ENCODE results near the gene NOL9.

The NOL9 gene

GRCh38 chr1:6515771-6516170 lies 38.5 kb downstream of the NOL9 start:
- H3K9me3 ChIP-seq (ENCODE audit: control insufficient read depth in 2 of 2, low read length in 2 of 2), result no peaks in the 10 kb centered on the region
- no peak overlapping the region for H3K27ac ChIP-seq (ENCODE audit: low read length)
- no peaks in the 10 kb centered on the region for H3K27me3 ChIP-seq (ENCODE audit: control insufficient read depth in 1 of 2, insufficient read depth in 2 of 2, low read length in 2 of 2)
- no peak overlapping the region for H3K9ac ChIP-seq (ENCODE audit: low read length in 2 of 2)
- no peaks in the 10 kb centered on the region for H3K36me3 ChIP-seq (ENCODE audit: control insufficient read depth in 2 of 2, insufficient read depth in 2 of 2, low read length in 2 of 2)
- no peak overlapping the region for H3K4me3 ChIP-seq (ENCODE audit: low read length in 2 of 2)
- peaks cover 5% of the 10 kb centered on the region for H3K4me1 ChIP-seq (ENCODE audit: control insufficient read depth, insufficient read depth, low read length)

GRCh38 chr1:6513320-6513801 lies 41.0 kb downstream of the NOL9 start:
- Histone ChIP-seq H3K4me1 (ENCODE audit: control insufficient read depth, insufficient read depth, low read length) (no peaks in the 10 kb centered on the region), H3K9ac (ENCODE audit: low read length in 2 of 2) (no peak overlapping the region), H3K4me3 (ENCODE audit: low read length in 2 of 2) (no peak overlapping the region), H3K27ac (ENCODE audit: low read length) (no peak overlapping the region), H3K27me3 (ENCODE audit: control insufficient read depth in 1 of 2, insufficient read depth in 2 of 2, low read length in 2 of 2) (peaks cover 0 to 2% of the 10 kb centered on the region in 2 donors), H3K36me3 (ENCODE audit: control insufficient read depth in 2 of 2, insufficient read depth in 2 of 2, low read length in 2 of 2) (no peaks in the 10 kb centered on the region), H3K9me3 (ENCODE audit: control insufficient read depth in 2 of 2, low read length in 2 of 2) (no peaks in the 10 kb centered on the region)

- Histone ChIP-seq H3K9me3 (ENCODE audit: control insufficient read depth in 2 of 2, low read length in 2 of 2) (no peaks in the 10 kb centered on the region), H3K27me3 (ENCODE audit: control insufficient read depth in 1 of 2, insufficient read depth in 2 of 2, low read length in 2 of 2) (peaks cover 0 to 2% of the 10 kb centered on the region in 2 donors), H3K4me1 (ENCODE audit: control insufficient read depth, insufficient read depth, low read length) (no peaks in the 10 kb centered on the region), H3K4me3 (ENCODE audit: low read length in 2 of 2) (no peak overlapping the region), H3K27ac (ENCODE audit: low read length) (no peak overlapping the region), H3K9ac (ENCODE audit: low read length in 2 of 2) (no peak overlapping the region), H3K36me3 (ENCODE audit: control insufficient read depth in 2 of 2, insufficient read depth in 2 of 2, low read length in 2 of 2) (no peaks in the 10 kb centered on the region)
These were observed 41.4 kb downstream of the NOL9 start for GRCh38 chr1:6512908-6513280.

GRCh38 chr1:6512245-6512907 lies 41.9 kb downstream of the NOL9 start:
- Histone ChIP-seq H3K27ac (ENCODE audit: low read length) (no peak overlapping the region), H3K9me3 (ENCODE audit: control insufficient read depth in 2 of 2, low read length in 2 of 2) (no peaks in the 10 kb centered on the region), H3K36me3 (ENCODE audit: control insufficient read depth in 2 of 2, insufficient read depth in 2 of 2, low read length in 2 of 2) (no peaks in the 10 kb centered on the region), H3K9ac (ENCODE audit: low read length in 2 of 2) (no peak overlapping the region), H3K4me1 (ENCODE audit: control insufficient read depth, insufficient read depth, low read length) (no peaks in the 10 kb centered on the region), H3K4me3 (ENCODE audit: low read length in 2 of 2) (no peak overlapping the region), H3K27me3 (ENCODE audit: control insufficient read depth in 1 of 2, insufficient read depth in 2 of 2, low read length in 2 of 2) (peaks cover 0 to 2% of the 10 kb centered on the region in 2 donors)

- H3K27ac ChIP-seq (ENCODE audit: low read length), result no peak overlapping the region
- H3K9me3 ChIP-seq (ENCODE audit: control insufficient read depth in 2 of 2, low read length in 2 of 2), result no peaks in the 10 kb centered on the region
- peaks cover 0 to 2% of the 10 kb centered on the region in 2 donors for H3K27me3 ChIP-seq (ENCODE audit: control insufficient read depth in 1 of 2, insufficient read depth in 2 of 2, low read length in 2 of 2)
- H3K36me3 ChIP-seq (ENCODE audit: control insufficient read depth in 2 of 2, insufficient read depth in 2 of 2, low read length in 2 of 2), result no peaks in the 10 kb centered on the region
- no peak overlapping the region for H3K9ac ChIP-seq (ENCODE audit: low read length in 2 of 2)
- no peaks in the 10 kb centered on the region for H3K4me1 ChIP-seq (ENCODE audit: control insufficient read depth, insufficient read depth, low read length)
- H3K4me3 ChIP-seq (ENCODE audit: low read length in 2 of 2), result no peak overlapping the region
These were observed 42.6 kb downstream of the NOL9 start for GRCh38 chr1:6511561-6512244.

- Histone ChIP-seq H3K4me3 (ENCODE audit: low read length in 2 of 2) (no peak overlapping the region), H3K36me3 (ENCODE audit: control insufficient read depth in 2 of 2, insufficient read depth in 2 of 2, low read length in 2 of 2) (no peaks in the 10 kb centered on the region), H3K4me1 (ENCODE audit: control insufficient read depth, insufficient read depth, low read length) (no peaks in the 10 kb centered on the region), H3K27ac (ENCODE audit: low read length) (no peak overlapping the region), H3K9me3 (ENCODE audit: control insufficient read depth in 2 of 2, low read length in 2 of 2) (no peaks in the 10 kb centered on the region), H3K27me3 (ENCODE audit: control insufficient read depth in 1 of 2, insufficient read depth in 2 of 2, low read length in 2 of 2) (peaks cover 0 to 2% of the 10 kb centered on the region in 2 donors), H3K9ac (ENCODE audit: low read length in 2 of 2) (no peak overlapping the region)
These were observed 43.3 kb downstream of the NOL9 start for GRCh38 chr1:6511056-6511455.

DNA sequence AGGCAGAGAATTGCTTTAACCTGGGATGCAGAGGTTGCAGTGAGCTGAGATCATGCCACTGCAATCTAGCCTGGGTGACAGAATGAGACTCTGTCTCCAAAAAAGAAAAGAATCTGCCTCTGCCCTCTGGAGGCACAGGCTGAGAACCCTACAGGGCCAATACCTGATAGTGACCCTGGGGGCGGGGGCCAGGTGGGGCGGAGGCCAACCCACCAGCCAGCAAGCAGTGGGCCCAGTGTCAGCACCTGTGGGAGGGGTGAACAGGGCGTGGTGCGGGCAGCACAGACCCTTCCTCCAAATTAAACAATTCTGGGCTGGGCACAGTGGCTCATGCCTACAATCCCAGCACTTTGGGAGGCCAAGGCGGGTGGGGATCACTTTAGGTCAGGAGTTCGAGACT lies 43.8 kb downstream of the NOL9 start:
- no peak overlapping the region for H3K9ac ChIP-seq (ENCODE audit: low read length in 2 of 2)
- H3K36me3 ChIP-seq (ENCODE audit: control insufficient read depth in 2 of 2, insufficient read depth in 2 of 2, low read length in 2 of 2), result no peaks in the 10 kb centered on the region
- peaks cover 0 to 2% of the 10 kb centered on the region in 2 donors for H3K27me3 ChIP-seq (ENCODE audit: control insufficient read depth in 1 of 2, insufficient read depth in 2 of 2, low read length in 2 of 2)
- no peaks in the 10 kb centered on the region for H3K4me1 ChIP-seq (ENCODE audit: control insufficient read depth, insufficient read depth, low read length)
- no peaks in the 10 kb centered on the region for H3K9me3 ChIP-seq (ENCODE audit: control insufficient read depth in 2 of 2, low read length in 2 of 2)
- no peak overlapping the region for H3K27ac ChIP-seq (ENCODE audit: low read length)
- no peak overlapping the region for H3K4me3 ChIP-seq (ENCODE audit: low read length in 2 of 2)

DNA sequence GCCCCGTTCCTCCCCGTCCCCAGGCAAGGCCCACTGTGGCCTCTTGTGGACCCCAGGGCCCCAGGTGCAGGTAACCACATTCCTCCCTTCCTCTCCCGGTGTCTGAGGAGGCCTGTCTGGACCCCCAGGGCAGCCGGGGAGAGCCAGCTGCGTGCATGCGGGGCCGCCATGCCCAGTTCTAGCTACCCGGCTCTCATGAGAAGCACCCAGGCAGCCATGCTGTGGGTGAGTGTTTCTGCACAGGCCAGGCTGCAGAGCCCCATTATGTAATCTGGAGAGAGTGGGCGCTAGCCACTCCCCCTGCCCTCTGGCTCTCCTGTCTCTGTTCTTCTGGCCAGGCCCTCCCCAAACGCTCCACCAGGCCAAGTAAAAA lies 44.4 kb downstream of the NOL9 start:
- Histone ChIP-seq H3K4me3 (ENCODE audit: low read length in 2 of 2) (no peak overlapping the region), H3K9me3 (ENCODE audit: control insufficient read depth in 2 of 2, low read length in 2 of 2) (no peaks in the 10 kb centered on the region), H3K4me1 (ENCODE audit: control insufficient read depth, insufficient read depth, low read length) (no peaks in the 10 kb centered on the region), H3K9ac (ENCODE audit: low read length in 2 of 2) (no peak overlapping the region), H3K27me3 (ENCODE audit: control insufficient read depth in 1 of 2, insufficient read depth in 2 of 2, low read length in 2 of 2) (peaks cover 0 to 2% of the 10 kb centered on the region in 2 donors), H3K36me3 (ENCODE audit: control insufficient read depth in 2 of 2, insufficient read depth in 2 of 2, low read length in 2 of 2) (no peaks in the 10 kb centered on the region), H3K27ac (ENCODE audit: low read length) (no peak overlapping the region)

GRCh38 chr1:6509220-6509918 lies 44.9 kb downstream of the NOL9 start:
- Histone ChIP-seq H3K27me3 (ENCODE audit: control insufficient read depth in 1 of 2, insufficient read depth in 2 of 2, low read length in 2 of 2) (peaks cover 0 to 2% of the 10 kb centered on the region in 2 donors), H3K27ac (ENCODE audit: low read length) (no peak overlapping the region), H3K4me3 (ENCODE audit: low read length in 2 of 2) (no peak overlapping the region), H3K36me3 (ENCODE audit: control insufficient read depth in 2 of 2, insufficient read depth in 2 of 2, low read length in 2 of 2) (no peaks in the 10 kb centered on the region), H3K9me3 (ENCODE audit: control insufficient read depth in 2 of 2, low read length in 2 of 2) (no peaks in the 10 kb centered on the region), H3K9ac (ENCODE audit: low read length in 2 of 2) (no peak overlapping the region), H3K4me1 (ENCODE audit: control insufficient read depth, insufficient read depth, low read length) (no peaks in the 10 kb centered on the region)

GRCh38 chr1:6508816-6509189 lies 45.5 kb downstream of the NOL9 start:
- peaks cover 0 to 2% of the 10 kb centered on the region in 2 donors for H3K27me3 ChIP-seq (ENCODE audit: control insufficient read depth in 1 of 2, insufficient read depth in 2 of 2, low read length in 2 of 2)
- no peak overlapping the region for H3K27ac ChIP-seq (ENCODE audit: low read length)
- no peak overlapping the region for H3K4me3 ChIP-seq (ENCODE audit: low read length in 2 of 2)
- no peak overlapping the region for H3K9ac ChIP-seq (ENCODE audit: low read length in 2 of 2)
- no peaks in the 10 kb centered on the region for H3K36me3 ChIP-seq (ENCODE audit: control insufficient read depth in 2 of 2, insufficient read depth in 2 of 2, low read length in 2 of 2)
- no peaks in the 10 kb centered on the region for H3K9me3 ChIP-seq (ENCODE audit: control insufficient read depth in 2 of 2, low read length in 2 of 2)
- no peaks in the 10 kb centered on the region for H3K4me1 ChIP-seq (ENCODE audit: control insufficient read depth, insufficient read depth, low read length)
